DMS153 treated with DMSO at 0.1 percent for 48 hours (cell line): ENCODE measurements around the gene SKAP2.

ENCODE experiments used
- DNase-seq: peaks from one replicate; lab custom pipeline; 2025; ENCODE audit not compliant: unreplicated experiment; lab: John Stamatoyannopoulos, UW

The SKAP2 gene

GRCh38 chr7:26642416-26642815 lies 222.0 kb downstream of the SKAP2 start:
- DNase-seq, result no peak

DNA sequence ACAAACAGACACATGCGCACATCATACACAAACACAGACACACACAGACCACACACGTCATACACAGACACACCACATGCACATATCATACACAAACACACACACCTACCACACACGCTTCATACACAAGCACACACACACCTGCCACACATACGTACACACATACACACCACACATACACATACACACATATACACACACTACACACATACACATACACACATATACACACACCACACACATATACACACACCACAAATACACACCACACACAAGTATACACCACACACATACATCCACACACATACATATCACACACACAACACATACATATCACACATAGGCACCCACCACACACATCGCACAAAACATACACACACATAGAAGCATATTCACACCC lies 224.7 kb downstream of the SKAP2 start:
- no peak for DNase-seq

DNA sequence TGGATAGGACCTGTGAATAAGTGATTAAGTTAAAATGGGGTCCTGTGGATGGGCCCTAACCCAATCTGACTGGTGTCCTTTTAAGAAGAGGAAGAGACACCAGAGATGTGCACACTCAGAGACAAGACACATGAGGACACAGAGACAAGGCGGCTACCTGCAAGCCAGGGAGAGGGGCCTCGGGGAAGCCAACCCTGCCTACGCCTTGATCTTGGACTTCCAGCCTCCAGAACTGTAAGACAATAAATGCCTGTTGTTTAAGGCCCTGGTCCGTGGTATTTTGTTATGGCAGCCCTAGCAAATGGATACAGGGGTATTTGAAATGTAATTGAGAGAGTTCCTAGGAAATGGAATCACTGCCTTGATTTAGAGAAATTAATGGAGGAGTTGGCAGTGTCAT lies 225.3 kb downstream of the SKAP2 start:
- no peak for DNase-seq

GRCh38 chr7:26638140-26638539 lies 226.2 kb downstream of the SKAP2 start:
- DNase-seq, result no peak

- DNase-seq, result no peak
Measured at GRCh38 chr7:26637610-26638009, 226.8 kb downstream of the SKAP2 start.

GRCh38 chr7:26636808-26637207 lies 227.6 kb downstream of the SKAP2 start:
- no peak for DNase-seq

DNA sequence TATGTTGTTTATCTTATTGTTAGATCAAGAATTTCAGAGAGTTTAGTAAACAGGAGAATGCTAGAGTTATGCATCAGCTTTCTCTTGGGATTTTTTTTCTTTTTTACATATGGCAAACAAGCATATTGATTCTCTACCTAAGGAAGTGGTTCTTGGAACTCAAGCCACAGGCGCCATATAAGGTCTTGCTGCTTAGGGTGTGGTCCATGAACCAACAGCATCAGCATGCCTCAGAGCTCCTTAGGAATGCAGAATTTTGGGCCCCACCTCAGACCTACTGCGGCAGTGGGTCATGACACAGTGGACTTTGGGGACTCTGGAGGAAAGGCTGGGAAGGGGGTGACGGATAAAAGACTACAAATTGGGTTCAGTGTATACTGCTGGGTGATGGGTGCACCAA lies 230.8 kb downstream of the SKAP2 start:
- DNase-seq, result no peak

DNA sequence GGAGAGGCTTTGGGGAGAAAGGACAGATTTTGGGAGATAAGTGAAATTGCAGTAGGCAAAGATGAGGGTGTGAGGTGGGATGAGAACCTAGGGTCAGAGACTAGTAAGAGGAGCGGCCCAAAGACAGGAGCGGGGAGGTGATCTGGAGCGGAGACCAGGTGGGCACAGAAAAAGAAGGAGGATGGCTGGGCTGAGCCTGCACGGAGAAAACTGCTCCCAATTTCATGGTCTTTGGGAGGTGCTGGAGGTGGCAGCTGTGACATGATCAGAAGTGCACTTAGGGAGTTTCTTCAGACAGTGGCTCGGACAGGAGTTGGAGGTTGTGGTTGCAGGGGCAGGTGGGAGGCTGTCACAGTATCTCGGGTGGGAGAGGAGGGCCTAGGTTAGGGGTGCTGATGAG lies 232.8 kb downstream of the SKAP2 start:
- DNase-seq, result no peak

DNA sequence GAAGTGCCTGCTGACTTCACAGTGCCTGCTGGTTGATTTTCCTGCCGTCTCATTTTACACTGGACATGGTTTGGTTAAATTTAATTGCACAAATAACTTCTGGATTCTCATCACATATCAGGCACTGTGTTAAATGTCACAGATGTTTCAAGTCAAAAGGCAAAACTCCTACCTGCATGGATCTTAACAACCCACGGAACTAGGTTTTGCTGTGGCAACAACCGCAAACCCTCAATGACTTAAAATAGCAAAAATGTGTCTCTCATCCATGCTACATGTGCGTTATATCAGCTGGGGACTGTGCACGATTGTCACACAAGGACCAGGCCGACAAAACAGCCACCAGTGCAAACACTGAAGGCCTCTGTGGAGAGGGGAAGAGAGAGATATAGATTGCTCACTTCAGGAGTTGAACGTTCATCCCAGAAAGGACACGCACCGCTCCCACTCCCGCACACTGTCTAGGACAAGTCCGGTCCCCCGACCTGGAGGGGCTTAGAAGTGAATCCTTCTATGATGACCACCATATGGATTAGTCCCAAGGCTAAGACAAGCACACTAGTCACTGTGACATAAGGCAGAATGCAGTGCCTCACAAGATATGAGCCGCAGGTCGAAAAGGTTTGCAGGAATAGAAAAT lies 233.3 kb downstream of the SKAP2 start:
- no peak for DNase-seq

DNA sequence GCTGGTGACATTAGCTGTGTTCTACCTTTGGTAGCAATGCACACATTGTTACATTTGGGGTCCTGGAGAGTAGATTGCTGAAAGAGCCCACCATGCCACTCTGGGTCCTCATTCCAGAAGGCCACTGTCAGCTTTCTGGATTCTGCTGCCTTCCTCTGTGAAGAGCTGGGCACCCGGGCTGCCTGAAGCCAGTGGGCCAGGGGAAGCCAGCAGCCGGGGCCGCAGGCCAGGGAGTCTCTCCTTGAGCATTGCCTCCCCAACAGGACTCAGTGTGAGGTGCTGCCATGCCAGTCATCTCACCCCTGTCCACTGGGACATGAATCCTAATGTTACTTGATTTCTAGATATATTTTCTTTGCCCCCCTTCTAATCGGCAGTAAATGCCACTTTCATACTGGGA lies 234.0 kb downstream of the SKAP2 start:
- no peak for DNase-seq

DNA sequence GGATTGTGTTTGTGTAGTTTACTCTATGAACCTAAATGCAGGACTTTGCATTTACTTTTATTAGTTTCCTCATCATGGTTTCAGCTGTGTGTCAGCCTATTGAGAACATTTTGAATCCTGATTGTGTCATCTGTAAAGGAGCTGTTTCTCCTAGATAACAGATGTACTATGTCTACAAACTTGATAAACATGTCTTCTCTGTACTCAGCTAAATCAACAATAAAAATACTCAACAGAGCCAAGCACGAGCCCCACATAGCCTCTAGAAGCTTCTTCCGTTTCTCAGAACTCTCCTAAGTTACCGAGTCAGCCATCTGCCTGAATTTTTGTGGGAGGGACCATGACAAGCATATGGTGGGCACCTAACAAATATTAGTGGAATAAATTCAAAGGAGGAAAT lies 234.7 kb downstream of the SKAP2 start:
- no peak for DNase-seq

DNA sequence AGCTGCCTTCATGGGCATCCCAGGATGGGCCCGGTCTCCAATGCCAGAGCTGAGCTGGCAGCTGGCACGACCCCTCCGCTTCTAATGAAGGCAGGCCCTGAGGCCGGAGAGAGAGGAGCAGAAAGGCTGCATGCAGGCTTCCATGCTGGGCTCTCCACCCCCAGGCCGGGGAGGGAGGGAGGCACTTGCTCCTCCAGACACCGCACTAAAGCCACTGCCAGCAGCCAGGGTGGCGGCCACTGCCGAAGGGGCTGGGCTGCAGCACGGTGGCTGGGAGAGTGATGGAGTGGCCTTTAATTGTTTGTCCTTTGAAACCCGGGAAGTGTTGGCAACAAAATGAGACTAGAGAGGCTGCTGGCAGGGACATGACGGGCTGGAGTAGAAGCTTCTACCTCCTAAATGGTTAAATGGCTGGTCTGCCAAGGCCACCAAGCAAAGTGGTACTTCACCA lies 236.5 kb downstream of the SKAP2 start:
- peak; percentile 91 for DNase-seq

DNA sequence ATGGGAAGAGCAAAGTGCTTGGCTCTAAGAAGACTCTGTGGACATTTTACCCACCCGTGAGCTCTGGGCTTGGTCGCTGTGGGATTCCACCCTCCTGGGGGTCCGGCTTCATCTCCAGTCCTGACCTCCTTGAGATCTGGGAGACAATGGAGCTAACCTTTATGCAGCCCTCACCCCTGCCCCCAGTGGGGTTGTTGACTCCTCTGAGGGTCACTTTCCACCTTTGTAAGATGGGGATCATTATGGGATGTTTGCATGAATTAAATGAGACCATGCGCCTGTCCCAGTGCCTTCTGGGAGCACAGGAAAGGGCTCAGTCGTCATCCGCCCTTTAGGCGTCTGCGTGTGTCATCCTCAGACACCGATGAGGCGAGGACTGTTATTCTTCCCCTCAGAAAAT lies 237.2 kb downstream of the SKAP2 start:
- no peak for DNase-seq

GRCh38 chr7:26626687-26627086 lies 237.7 kb downstream of the SKAP2 start:
- no peak for DNase-seq

- DNase-seq, result no peak
Measured at GRCh38 chr7:26626156-26626555, 238.2 kb downstream of the SKAP2 start.

DNA sequence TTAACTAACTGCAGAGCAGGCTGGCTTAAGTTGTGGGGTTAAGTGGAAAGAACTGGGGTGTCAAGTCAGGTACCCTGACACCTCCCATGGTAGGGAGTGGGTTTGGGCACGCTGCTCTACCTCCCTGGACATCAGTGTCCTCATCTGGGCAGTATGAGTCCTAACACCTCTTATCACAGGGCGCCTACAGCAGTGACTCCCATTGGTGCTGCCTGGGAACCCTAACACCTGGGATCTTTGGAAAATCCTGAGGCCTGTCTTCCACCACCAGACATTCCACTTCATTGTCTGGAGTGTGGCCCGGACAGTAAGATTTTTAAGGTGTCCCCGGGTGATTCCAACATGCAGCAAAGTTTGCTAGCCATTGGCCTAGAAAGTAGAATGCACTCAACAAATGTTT lies 239.1 kb downstream of the SKAP2 start:
- no peak for DNase-seq

- no peak for DNase-seq
Measured at GRCh38 chr7:26624839-26625238, 239.6 kb downstream of the SKAP2 start.

GRCh38 chr7:26624431-26624830 lies 240.0 kb downstream of the SKAP2 start:
- no peak for DNase-seq

DNA sequence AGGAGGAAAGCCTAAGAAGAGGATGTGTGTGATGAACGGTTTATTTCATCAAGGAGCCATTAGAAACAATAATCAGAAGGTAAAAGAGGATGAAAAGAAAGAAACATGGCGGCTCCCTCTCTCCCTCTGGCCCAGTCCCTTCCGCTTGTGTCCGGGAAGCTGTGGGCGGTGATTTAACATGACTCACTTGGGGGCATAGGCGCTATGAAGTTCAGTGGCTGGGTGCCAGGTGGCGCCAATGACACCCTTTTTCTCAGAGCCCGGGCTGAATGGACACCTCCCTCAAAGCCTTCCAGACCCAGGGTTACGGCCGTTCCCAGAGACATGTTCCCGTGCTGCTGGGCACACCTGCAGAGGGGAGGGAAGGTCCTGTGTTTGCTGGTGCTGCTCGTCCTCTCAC lies 244.0 kb downstream of the SKAP2 start:
- DNase-seq, result no peak

DNA sequence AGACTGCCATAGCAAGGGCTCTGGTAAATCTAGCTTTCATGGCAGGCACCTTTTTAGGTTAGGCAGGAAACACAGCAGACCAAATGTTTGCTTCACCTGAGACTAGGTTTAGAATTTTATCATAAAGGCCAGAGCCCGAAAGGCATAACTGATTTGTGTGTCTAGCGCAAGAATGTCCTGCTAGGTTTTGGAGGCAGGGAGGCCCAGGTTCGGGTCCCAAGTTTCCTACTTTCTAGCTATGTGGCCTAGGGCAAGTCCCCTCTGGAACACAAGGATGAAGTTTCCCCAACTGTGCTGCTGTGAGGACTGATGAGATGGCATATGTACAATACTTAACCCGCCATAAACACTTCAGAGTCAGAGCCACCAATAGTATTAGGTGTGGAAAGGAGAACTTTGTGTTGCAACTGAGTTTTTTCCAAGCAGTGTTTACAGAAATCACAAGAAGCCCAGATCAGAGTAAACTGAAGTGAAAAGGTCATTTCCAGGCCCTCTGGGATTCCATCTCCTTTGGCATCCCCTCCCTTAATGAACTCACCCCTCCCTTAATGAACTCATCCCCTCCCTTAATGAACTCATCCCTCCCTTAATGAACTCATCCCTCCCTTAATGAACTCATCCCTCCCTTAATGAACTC lies 244.9 kb downstream of the SKAP2 start:
- DNase-seq, result no peak

DNA sequence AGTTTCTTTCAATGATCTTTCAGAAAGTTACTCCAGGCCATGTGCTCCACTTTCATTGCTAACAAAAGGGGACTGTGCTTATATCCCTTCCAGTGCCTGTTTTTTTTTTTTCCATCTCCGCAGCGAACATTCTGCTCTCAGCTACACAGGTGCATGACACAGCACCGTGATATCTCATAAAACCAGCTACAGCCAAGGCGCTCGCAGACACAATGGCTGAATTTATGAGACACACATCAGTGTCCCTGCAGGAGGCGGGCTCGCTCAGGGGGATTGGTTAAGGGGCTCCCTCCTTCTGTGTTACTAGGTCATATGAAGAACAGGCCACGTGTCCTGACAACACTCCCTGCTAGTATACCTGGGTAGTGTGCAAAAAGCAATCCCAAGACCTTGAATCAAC lies 245.5 kb downstream of the SKAP2 start:
- DNase-seq, result peak; percentile 78

DNA sequence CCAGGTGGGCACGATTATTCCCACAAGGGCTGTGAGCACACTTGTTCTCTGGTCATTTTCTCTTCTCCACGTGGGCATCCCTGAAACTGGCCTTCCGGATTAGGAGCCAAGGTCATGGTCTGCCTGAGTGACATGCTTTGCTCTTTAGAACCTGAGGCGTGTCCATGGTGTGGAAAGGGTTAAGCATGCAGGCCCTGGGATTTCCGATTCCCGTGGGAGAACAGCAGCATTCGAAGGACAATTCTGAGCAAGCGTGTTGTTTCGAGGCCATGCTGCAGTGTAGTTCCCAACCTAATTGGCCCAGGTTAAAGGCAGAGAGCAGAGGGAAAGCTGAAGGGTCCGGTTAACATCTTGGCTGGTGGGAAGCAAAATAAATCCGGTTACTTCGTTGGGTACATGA lies 245.9 kb downstream of the SKAP2 start:
- peak; percentile 78 for DNase-seq
